Adipocyte (in vitro differentiated cells): ENCODE results near the gene IL10RB.

Source experiments
- DNase-seq: peaks from one replicate; pipeline ENCODE4 v3.0.0-alpha.2; 2015; ENCODE audit warnings: low read depth
- H3K27me3 ChIP-seq: replicated peaks from 2 replicates; pipeline ENCODE4 v1.7.0; 2013; ENCODE audit warnings: mild to moderate bottlenecking, low read length, moderate library complexity; ENCODE audit not compliant: control insufficient read depth, insufficient read depth
- H3K36me3 ChIP-seq: 2 replicates; pipeline ENCODE4 v1.7.0; 2013; ENCODE audit warnings: low read length, mild to moderate bottlenecking, moderate library complexity; ENCODE audit not compliant: control insufficient read depth, insufficient read depth, severe bottlenecking
- H3K4me1 ChIP-seq: 2 replicates; pipeline ENCODE4 v1.7.0; 2013; ENCODE audit warnings: mild to moderate bottlenecking, low read length, moderate library complexity; ENCODE audit not compliant: control insufficient read depth, insufficient read depth
- H3K4me3 ChIP-seq: 2 replicates; pipeline ENCODE4 v1.7.0; 2013; ENCODE audit warnings: mild to moderate bottlenecking, low read length, moderate library complexity
- H3K9ac ChIP-seq: 2 replicates; pipeline ENCODE4 v1.7.0; 2013; ENCODE audit warnings: mild to moderate bottlenecking, low read length, moderate library complexity
- H3K9me3 ChIP-seq: 2 replicates; pipeline ENCODE4 v1.7.0; 2013; ENCODE audit warnings: mild to moderate bottlenecking, low read length, moderate library complexity; ENCODE audit not compliant: control insufficient read depth

Gene IL10RB

DNA sequence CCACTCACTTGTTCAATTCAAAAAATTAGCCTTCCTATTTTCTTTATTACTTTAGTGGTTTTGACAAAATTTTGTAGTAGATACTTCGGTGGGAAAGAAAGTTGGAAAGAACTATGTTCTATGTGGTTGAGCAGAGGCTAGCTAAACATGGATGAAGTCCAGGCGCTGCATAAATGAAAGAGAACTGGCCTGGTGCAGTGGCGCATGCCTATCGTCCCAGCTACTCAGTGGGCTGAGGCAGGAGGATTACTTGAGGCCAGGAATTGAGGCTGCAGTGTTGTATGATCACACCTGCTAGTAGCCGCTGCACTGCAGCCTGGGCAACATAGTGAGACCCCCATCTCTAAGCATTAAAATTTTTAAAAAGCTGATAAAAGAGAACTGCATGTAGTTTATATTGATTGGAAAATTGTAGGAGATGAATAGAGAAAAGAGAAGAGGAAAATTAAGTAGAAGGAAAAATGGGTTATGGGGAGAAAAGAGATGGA lies 79.6 kb downstream of the IL10RB start:
- Histone ChIP-seq H3K9me3 (no peaks in the 10 kb centered on the region), H3K27me3 (no peaks in the 10 kb centered on the region), H3K4me3 (no peak overlapping the region), H3K36me3 (peaks cover 66% of the 10 kb centered on the region), H3K9ac (no peak overlapping the region), H3K4me1 (peaks cover 5% of the 10 kb centered on the region)
- DNase-seq: no peak
